Mesendoderm (in vitro differentiated cells): ENCODE measurements around the gene SAMD4A.

Source experiments
- DNase-seq: peaks from one replicate; pipeline ENCODE4 v3.0.0; 2013
- H2AK5ac ChIP-seq: 2 replicates; pipeline ENCODE4 v1.6.1; 2013; ENCODE audit warnings: low read length, inconsistent platforms
- H2BK120ac ChIP-seq: 2 replicates; pipeline ENCODE4 v1.6.1; 2013; ENCODE audit warnings: low read depth, mild to moderate bottlenecking, low read length, moderate library complexity, mixed read lengths
- H2BK15ac ChIP-seq: replicated peaks from 2 replicates; pipeline ENCODE4 v1.6.1; 2013; ENCODE audit warnings: low read depth, mild to moderate bottlenecking, moderate library complexity
- H2BK5ac ChIP-seq: 2 replicates; pipeline ENCODE4 v1.6.1; 2013; ENCODE audit warnings: low read length, inconsistent platforms
- H3K18ac ChIP-seq: 2 replicates; pipeline ENCODE4 v1.6.1; 2013; ENCODE audit warnings: mild to moderate bottlenecking, low read length, mixed read lengths
- H3K23ac ChIP-seq: one replicate; pipeline ENCODE4 v1.6.1; 2013; ENCODE audit warnings: low read length
- H3K27ac ChIP-seq: 2 replicates; pipeline ENCODE4 v1.5.1; 2013; ENCODE audit warnings: low read depth, mild to moderate bottlenecking, inconsistent platforms, low read length, moderate library complexity
- H3K27me3 ChIP-seq: 2 replicates; pipeline ENCODE4 v1.6.1; 2013; ENCODE audit warnings: low read length, control low read depth, mild to moderate bottlenecking, inconsistent platforms; ENCODE audit not compliant: insufficient read depth, poor library complexity
- H3K36me3 ChIP-seq: 2 replicates; pipeline ENCODE4 v1.6.1; 2013; ENCODE audit warnings: low read length, inconsistent platforms; ENCODE audit not compliant: control insufficient read depth, insufficient read depth
- H3K4ac ChIP-seq: one replicate; pipeline ENCODE4 v1.6.1; 2013; ENCODE audit warnings: low read depth, mild to moderate bottlenecking, low read length, moderate library complexity
- H3K4me1 ChIP-seq: 2 replicates; pipeline ENCODE4 v1.6.1; 2013; ENCODE audit warnings: low read depth, low read length, inconsistent platforms; ENCODE audit not compliant: control insufficient read depth
- H3K4me2 ChIP-seq: 2 replicates; pipeline ENCODE4 v1.6.1; 2013; ENCODE audit warnings: low read length
- H3K4me3 ChIP-seq: 2 replicates; pipeline ENCODE4 v1.5.1; 2013; ENCODE audit warnings: mild to moderate bottlenecking, low read length
- H3K56ac ChIP-seq: one replicate; pipeline ENCODE4 v1.6.1; 2013; ENCODE audit warnings: low read length
- H3K79me1 ChIP-seq: 2 replicates; pipeline ENCODE4 v1.6.1; 2013; ENCODE audit warnings: low read length, inconsistent platforms
- H3K79me2 ChIP-seq: 2 replicates; pipeline ENCODE4 v1.6.1; 2013; ENCODE audit warnings: mild to moderate bottlenecking, low read length; ENCODE audit not compliant: control insufficient read depth, insufficient read depth
- H3K9ac ChIP-seq: 2 replicates; pipeline ENCODE4 v1.6.1; 2013; ENCODE audit warnings: low read length, inconsistent platforms
- H4K5ac ChIP-seq: one replicate; pipeline ENCODE4 v1.6.1; 2013; ENCODE audit warnings: low read length
- H4K8ac ChIP-seq: one replicate; pipeline ENCODE4 v1.6.1; 2013; ENCODE audit warnings: low read depth, mild to moderate bottlenecking, control low read depth, low read length, moderate library complexity
- WGBS: extraction: QIAGEN DNeasy Blood & Tissue Kit; methylation state at CpG from one replicate; pipeline ENCODE4 v1.1.7; 2013; ENCODE audit warnings: low lambda C conversion rate, missing lambda C conversion rate; ENCODE audit not compliant: insufficient coverage; ENCODE audit errors: extremely low coverage; 5-methylcytosine and 5-hydroxymethylcytosine counted together

SAMD4A gene

GRCh38 chr14:54649056-54649455, 82.1 kb downstream of the SAMD4A start:
- no peak overlapping the region for H3K4me2 ChIP-seq
- H3K79me2 ChIP-seq: no peaks in the 10 kb centered on the region
- H3K79me1 ChIP-seq: peaks cover 4% of the 10 kb centered on the region
- WGBS: no CpG with 5 or more reads among the region's 6 CpGs
- H3K27me3 ChIP-seq: no peaks in the 10 kb centered on the region
- peak overlapping the region; percentile 49 for H2AK5ac ChIP-seq
- H3K4ac ChIP-seq: no peak overlapping the region
- peak overlapping the region; percentile 24 for H3K23ac ChIP-seq
- H2BK120ac ChIP-seq: no peak overlapping the region
- no peaks in the 10 kb centered on the region for H3K36me3 ChIP-seq
- H3K9ac ChIP-seq: no peak overlapping the region
- no peak overlapping the region for H4K5ac ChIP-seq
- no peak overlapping the region for H2BK15ac ChIP-seq
- H3K4me3 ChIP-seq: no peak overlapping the region
- peak overlapping the region; percentile 13 for H3K27ac ChIP-seq
- DNase-seq: no peak
- peak overlapping the region; percentile 54 for H3K56ac ChIP-seq
- peak overlapping the region; percentile 24 for H3K18ac ChIP-seq
- no peak overlapping the region for H4K8ac ChIP-seq
- H3K4me1 ChIP-seq: peaks cover 33% of the 10 kb centered on the region
- no peak overlapping the region for H2BK5ac ChIP-seq

- peaks cover 33% of the 10 kb centered on the region for H3K4me1 ChIP-seq
- no peak overlapping the region for H3K23ac ChIP-seq
- peak overlapping the region; percentile 3 for H3K18ac ChIP-seq
- peak overlapping the region; percentile 83 for H3K27ac ChIP-seq
- no CpG with 5 or more reads among the region's 10 CpGs for WGBS
- peak overlapping the region; percentile 88 for H2BK120ac ChIP-seq
- peaks cover 4% of the 10 kb centered on the region for H3K79me1 ChIP-seq
- DNase-seq: peak; percentile 85
- peak overlapping the region; percentile 58 for H2BK5ac ChIP-seq
- H3K4ac ChIP-seq: no peak overlapping the region
- no peak overlapping the region for H3K4me2 ChIP-seq
- no peak overlapping the region for H3K4me3 ChIP-seq
- H3K36me3 ChIP-seq: no peaks in the 10 kb centered on the region
- peak overlapping the region; percentile 49 for H3K56ac ChIP-seq
- H3K9ac ChIP-seq: no peak overlapping the region
- peak overlapping the region; percentile 56 for H4K8ac ChIP-seq
- no peak overlapping the region for H2AK5ac ChIP-seq
- peak overlapping the region; percentile 9 for H4K5ac ChIP-seq
- peaks cover 6% of the 10 kb centered on the region for H3K79me2 ChIP-seq
- H2BK15ac ChIP-seq: peak overlapping the region; percentile 27
- no peaks in the 10 kb centered on the region for H3K27me3 ChIP-seq
Measured at GRCh38 chr14:54650331-54650958, 83.5 kb downstream of the SAMD4A start.

- H3K36me3 ChIP-seq: no peaks in the 10 kb centered on the region
- peaks cover 6% of the 10 kb centered on the region for H3K79me2 ChIP-seq
- H2BK5ac ChIP-seq: peak overlapping the region; percentile 58
- H4K5ac ChIP-seq: peak overlapping the region; percentile 9
- WGBS: no CpG with 5 or more reads among the region's 5 CpGs
- H3K23ac ChIP-seq: no peak overlapping the region
- peak overlapping the region; percentile 49 for H3K56ac ChIP-seq
- peak overlapping the region; percentile 27 for H2BK15ac ChIP-seq
- H3K27ac ChIP-seq: peak overlapping the region; percentile 83
- no peak overlapping the region for H3K9ac ChIP-seq
- H3K18ac ChIP-seq: peak overlapping the region; percentile 3
- H3K4me3 ChIP-seq: no peak overlapping the region
- H3K27me3 ChIP-seq: no peaks in the 10 kb centered on the region
- peak overlapping the region; percentile 58 for H3K4ac ChIP-seq
- H4K8ac ChIP-seq: peak overlapping the region; percentile 56
- DNase-seq: peak; percentile 78
- no peak overlapping the region for H3K4me2 ChIP-seq
- no peak overlapping the region for H2AK5ac ChIP-seq
- H3K79me1 ChIP-seq: peaks cover 4% of the 10 kb centered on the region
- peak overlapping the region; percentile 88 for H2BK120ac ChIP-seq
- H3K4me1 ChIP-seq: peaks cover 33% of the 10 kb centered on the region
Measured at GRCh38 chr14:54650959-54651351, 84.0 kb downstream of the SAMD4A start.

GRCh38 chr14:54651649-54652048, 84.7 kb downstream of the SAMD4A start:
- Histone ChIP-seq H3K56ac (peak overlapping the region; percentile 9), H2AK5ac (no peak overlapping the region), H3K4me1 (peaks cover 33% of the 10 kb centered on the region), H3K36me3 (no peaks in the 10 kb centered on the region), H3K4me3 (no peak overlapping the region), H3K9ac (no peak overlapping the region), H3K27me3 (no peaks in the 10 kb centered on the region), H2BK15ac (no peak overlapping the region), H4K5ac (no peak overlapping the region), H3K4ac (no peak overlapping the region), H3K79me2 (peaks cover 6% of the 10 kb centered on the region), H3K4me2 (no peak overlapping the region), H3K23ac (no peak overlapping the region), H4K8ac (no peak overlapping the region), H3K79me1 (peaks cover 4% of the 10 kb centered on the region), H3K27ac (peak overlapping the region; percentile 79), H2BK5ac (no peak overlapping the region), H2BK120ac (no peak overlapping the region), H3K18ac (no peak overlapping the region)
- DNase-seq: no peak
- WGBS: no CpG with 5 or more reads among the region's 4 CpGs

GRCh38 chr14:54652188-54652587, 85.3 kb downstream of the SAMD4A start:
- no peak overlapping the region for H3K23ac ChIP-seq
- no peaks in the 10 kb centered on the region for H3K27me3 ChIP-seq
- H4K8ac ChIP-seq: no peak overlapping the region
- no peak overlapping the region for H2BK15ac ChIP-seq
- peak; percentile 99 for DNase-seq
- no peak overlapping the region for H3K4me2 ChIP-seq
- no peak overlapping the region for H2AK5ac ChIP-seq
- H4K5ac ChIP-seq: no peak overlapping the region
- no peak overlapping the region for H2BK5ac ChIP-seq
- H3K56ac ChIP-seq: peak overlapping the region; percentile 9
- WGBS: no CpG with 5 or more reads among the region's 6 CpGs
- H3K79me1 ChIP-seq: peaks cover 4% of the 10 kb centered on the region
- H3K18ac ChIP-seq: no peak overlapping the region
- H3K9ac ChIP-seq: no peak overlapping the region
- no peak overlapping the region for H3K4ac ChIP-seq
- H3K27ac ChIP-seq: peak overlapping the region; percentile 79
- H3K4me1 ChIP-seq: peaks cover 33% of the 10 kb centered on the region
- H3K4me3 ChIP-seq: no peak overlapping the region
- no peaks in the 10 kb centered on the region for H3K36me3 ChIP-seq
- H2BK120ac ChIP-seq: no peak overlapping the region
- peaks cover 6% of the 10 kb centered on the region for H3K79me2 ChIP-seq
